Caco-2 (cell line): Measurements from ENCODE around the gene CAMKMT. TPM values are rescaled to one million over a fixed set of nuclear protein-coding genes. Genes with fewer than 3 reads are reported as not detected.

Experiments
- BruUV-seq: library from RNA; stranded (reverse); fragments of 400-500 nt; replicated peaks from 2 replicates; lab custom pipeline; 2021; lab: Mats Ljungman, UMichigan
- CTCF ChIA-PET: fragments of 300-600 bp; sonication (Branson Sonifier 250); formaldehyde crosslinking; loops from one replicate; lab custom pipeline; 2022; ENCODE audit warnings: antibody characterized with exemption; lab: Charles Lee
- POLR2A ChIA-PET: fragments of 300-600 bp; sonication (Branson Sonifier 250); formaldehyde crosslinking; loops from one replicate; lab custom pipeline; 2022; ENCODE audit warnings: antibody characterized with exemption; lab: Charles Lee
- DNase-seq, 2 experiments: peaks; one replicate each; pipeline versions ENCODE4 v3.0.0 to v3.0.0-alpha.2; 2020 to 2022
- H3K27me3 ChIP-seq: replicated peaks from 2 replicates; pipeline ENCODE4 v1.6.0; 2011; ENCODE audit warnings: low read length; ENCODE audit not compliant: control insufficient read depth, insufficient read depth
- H3K36me3 ChIP-seq: 2 replicates; pipeline ENCODE4 v1.5.1; 2011; ENCODE audit warnings: low read length; ENCODE audit not compliant: control insufficient read depth, insufficient read depth
- H3K4me1 ChIP-seq: fragments of 250-450 bp; sonication (Bioruptor Pico); 2 replicates; pipeline ENCODE4 v1.5.1; 2020; ENCODE audit warnings: mild to moderate bottlenecking
- H3K4me3 ChIP-seq: 2 replicates; pipeline ENCODE4 v1.5.1; 2011; ENCODE audit warnings: low read depth, mild to moderate bottlenecking, control low read depth, low read length
- H3K9me3 ChIP-seq: fragments of 250-450 bp; sonication (Bioruptor Pico); 2 replicates; pipeline ENCODE4 v1.5.1; 2020; ENCODE audit warnings: mild to moderate bottlenecking, moderate library complexity
- H3K27ac Mint-ChIP-seq: one replicate; pipeline ENCODE4 v1.8.0; 2022; ENCODE audit warnings: mixed read lengths; ENCODE audit not compliant: unreplicated experiment
- H3K27me3 Mint-ChIP-seq: one replicate; pipeline ENCODE4 v1.8.0; 2022; ENCODE audit warnings: mixed read lengths; ENCODE audit not compliant: insufficient read depth, unreplicated experiment
- H3K36me3 Mint-ChIP-seq: one replicate; pipeline ENCODE4 v1.8.0; 2022; ENCODE audit warnings: mild to moderate bottlenecking, mixed read lengths; ENCODE audit not compliant: insufficient read depth, unreplicated experiment
- H3K4me1 Mint-ChIP-seq: one replicate; pipeline ENCODE4 v1.8.0; 2022; ENCODE audit warnings: low read depth, mixed read lengths; ENCODE audit not compliant: unreplicated experiment
- H3K4me3 Mint-ChIP-seq: one replicate; pipeline ENCODE4 v1.8.0; 2022; ENCODE audit warnings: mild to moderate bottlenecking, moderate library complexity, mixed read lengths; ENCODE audit not compliant: unreplicated experiment
- H3K9me3 Mint-ChIP-seq: one replicate; pipeline ENCODE4 v1.8.0; 2022; ENCODE audit warnings: mixed read lengths; ENCODE audit not compliant: unreplicated experiment
- CTCF ChIP-seq, 2 experiments: fragments of 200-600 bp in 1 of 2; IDR thresholded peaks; 1 replicate in 1 of 2; 2 replicates in 1 of 2; pipeline versions ENCODE4 v1.5.1 to v1.8.0; 2011 to 2022; ENCODE audit warnings: antibody characterized with exemption in 1 of 2, control low read depth in 1 of 2, inconsistent platforms in 1 of 2, low read depth in 1 of 2, low read length in 1 of 2, mild to moderate bottlenecking in 1 of 2, moderate library complexity in 1 of 2; ENCODE audit not compliant: insufficient read depth in 1 of 2, severe bottlenecking in 1 of 2, unreplicated experiment in 1 of 2
- intact Hi-C: fragments of 100-400 bp; cut with micrococcal nuclease; formaldehyde crosslinking; loops from one replicate; pipeline ENCODE4 v1.10.0; 2022; ENCODE audit not compliant: unreplicated experiment
- total RNA-seq: library from RNA; stranded (reverse); gene quantifications from 2 replicates; pipeline ENCODE4 v1.2.3, GENCODE V29; 2022

The CAMKMT gene
- total RNA-seq, 1 experiment from 2014 or later = 25.2 TPM

GRCh38 chr2:44494006-44494405 lies 132.3 kb downstream of the CAMKMT start:
- intact Hi-C loops = no loop called here
- no peaks in the 10 kb centered on the region for H3K27me3 ChIP-seq
- no peaks in the 10 kb centered on the region for H3K36me3 ChIP-seq
- Mint-ChIP-seq H3K9me3 (no peaks in the 10 kb centered on the region), H3K27me3 (no peaks in the 10 kb centered on the region), H3K4me3 (no peak overlapping the region), H3K36me3 (no peaks in the 10 kb centered on the region), H3K27ac (no peak overlapping the region), H3K4me1 (no peaks in the 10 kb centered on the region)
- no TSS peak for BruUV-seq
- TF ChIP-seq CTCF (IDR thresholded peaks at IDR 0.05; ENCODE audit: insufficient read depth in 1 of 2, low read depth in 1 of 2, low read length in 1 of 2, severe bottlenecking in 1 of 2, unreplicated experiment in 1 of 2) = no peak
- H3K4me3 ChIP-seq = no peak overlapping the region
- DNase-seq = no peak
- CTCF ChIA-PET = no interaction called here
- H3K9me3 ChIP-seq = no peaks in the 10 kb centered on the region
- POLR2A ChIA-PET = no interaction called here
- H3K4me1 ChIP-seq = no peaks in the 10 kb centered on the region

GRCh38 chr2:44495035-44495434 lies 133.3 kb downstream of the CAMKMT start:
- no TSS peak for BruUV-seq
- no peak for DNase-seq
- H3K9me3 ChIP-seq = no peaks in the 10 kb centered on the region
- no peak overlapping the region for H3K4me3 ChIP-seq
- H3K36me3 ChIP-seq = no peaks in the 10 kb centered on the region
- Mint-ChIP-seq H3K9me3 (no peaks in the 10 kb centered on the region), H3K27ac (no peak overlapping the region), H3K4me3 (no peak overlapping the region), H3K4me1 (no peaks in the 10 kb centered on the region), H3K27me3 (no peaks in the 10 kb centered on the region), H3K36me3 (no peaks in the 10 kb centered on the region)
- no peaks in the 10 kb centered on the region for H3K4me1 ChIP-seq
- POLR2A ChIA-PET = no interaction called here
- TF ChIP-seq CTCF (IDR thresholded peaks at IDR 0.05; ENCODE audit: insufficient read depth in 1 of 2, low read depth in 1 of 2, low read length in 1 of 2, severe bottlenecking in 1 of 2, unreplicated experiment in 1 of 2) = no peak
- intact Hi-C loops = no loop called here
- no peaks in the 10 kb centered on the region for H3K27me3 ChIP-seq
- CTCF ChIA-PET = interaction anchor here (1.2 kb wide), 1 partner anchor 16 kb away, joined by 5 read pairs; no protein-coding TSS in a partner anchor

GRCh38 chr2:44495544-44495943 lies 133.8 kb downstream of the CAMKMT start:
- intact Hi-C loops = no loop called here
- Mint-ChIP-seq H3K4me3 (no peak overlapping the region), H3K27me3 (no peaks in the 10 kb centered on the region), H3K36me3 (no peaks in the 10 kb centered on the region), H3K4me1 (no peaks in the 10 kb centered on the region), H3K27ac (no peak overlapping the region), H3K9me3 (no peaks in the 10 kb centered on the region)
- POLR2A ChIA-PET = no interaction called here
- no peak for DNase-seq
- no peak for TF ChIP-seq CTCF (IDR thresholded peaks at IDR 0.05; ENCODE audit: insufficient read depth in 1 of 2, low read depth in 1 of 2, low read length in 1 of 2, severe bottlenecking in 1 of 2, unreplicated experiment in 1 of 2)
- CTCF ChIA-PET = interaction anchor here (1.2 kb wide), 1 partner anchor 16 kb away, joined by 5 read pairs; no protein-coding TSS in a partner anchor
- no peaks in the 10 kb centered on the region for H3K4me1 ChIP-seq
- no peak overlapping the region for H3K4me3 ChIP-seq
- no peaks in the 10 kb centered on the region for H3K36me3 ChIP-seq
- no peaks in the 10 kb centered on the region for H3K9me3 ChIP-seq
- no peaks in the 10 kb centered on the region for H3K27me3 ChIP-seq
- no TSS peak for BruUV-seq
